IPS-11a (cell line): ENCODE data around the gene AP1S3.
"Not testable (repeated sequence)": the region's sequence is repeated elsewhere in the genome, so short reads cannot be mapped to it uniquely, and the experiment has no call there.

ENCODE experiments used
- H3K4me3 ChIP-seq: one replicate; pipeline ENCODE4 v1.5.1; 2013; ENCODE audit warnings: low read depth, low read length, control low read depth

AP1S3 gene

GRCh38 chr2:223811757-223812156 lies 25.6 kb downstream of the AP1S3 start:
- H3K4me3 ChIP-seq: no peak overlapping the region

- H3K4me3 ChIP-seq: no peak overlapping the region
These were observed 32.4 kb downstream of the AP1S3 start for GRCh38 chr2:223805008-223805407.

- no peak overlapping the region for H3K4me3 ChIP-seq
These were observed 35.6 kb downstream of the AP1S3 start for GRCh38 chr2:223801736-223802135.

- no peak overlapping the region for H3K4me3 ChIP-seq
These were observed 36.5 kb downstream of the AP1S3 start for GRCh38 chr2:223800908-223801307.

GRCh38 chr2:223797811-223798721 lies 39.3 kb downstream of the AP1S3 start:
- H3K4me3 ChIP-seq: no peak overlapping the region

GRCh38 chr2:223797037-223797436 lies 40.3 kb downstream of the AP1S3 start:
- H3K4me3 ChIP-seq: no peak overlapping the region

GRCh38 chr2:223789423-223789822 lies 48.0 kb downstream of the AP1S3 start:
- H3K4me3 ChIP-seq: no peak overlapping the region

- H3K4me3 ChIP-seq: no peak overlapping the region
These were observed 48.6 kb downstream of the AP1S3 start for GRCh38 chr2:223788826-223789225.

- H3K4me3 ChIP-seq: not testable (repeated sequence)
These were observed 49.3 kb downstream of the AP1S3 start for GRCh38 chr2:223788106-223788505.

- no peak overlapping the region for H3K4me3 ChIP-seq
These were observed 50.0 kb downstream of the AP1S3 start for GRCh38 chr2:223787358-223787757.

- H3K4me3 ChIP-seq: no peak overlapping the region
These were observed 50.4 kb downstream of the AP1S3 start for GRCh38 chr2:223786943-223787342.

- H3K4me3 ChIP-seq: no peak overlapping the region
These were observed 51.1 kb downstream of the AP1S3 start for GRCh38 chr2:223786236-223786635.

- H3K4me3 ChIP-seq: no peak overlapping the region
These were observed 53.1 kb downstream of the AP1S3 start for GRCh38 chr2:223784221-223784772.

GRCh38 chr2:223782629-223783028 lies 54.8 kb downstream of the AP1S3 start:
- no peak overlapping the region for H3K4me3 ChIP-seq

- H3K4me3 ChIP-seq: no peak overlapping the region
These were observed 55.8 kb downstream of the AP1S3 start for GRCh38 chr2:223781560-223781959.

- H3K4me3 ChIP-seq: no peak overlapping the region
These were observed 57.5 kb downstream of the AP1S3 start for GRCh38 chr2:223779877-223780276.

GRCh38 chr2:223774193-223774592 lies 63.2 kb downstream of the AP1S3 start:
- no peak overlapping the region for H3K4me3 ChIP-seq

GRCh38 chr2:223772363-223772762 lies 65.0 kb downstream of the AP1S3 start:
- H3K4me3 ChIP-seq: no peak overlapping the region

GRCh38 chr2:223771475-223771874 lies 65.9 kb downstream of the AP1S3 start:
- no peak overlapping the region for H3K4me3 ChIP-seq

- no peak overlapping the region for H3K4me3 ChIP-seq
These were observed 69.2 kb downstream of the AP1S3 start for GRCh38 chr2:223768179-223768578.

GRCh38 chr2:223767341-223767740 lies 70.0 kb downstream of the AP1S3 start:
- no peak overlapping the region for H3K4me3 ChIP-seq

- H3K4me3 ChIP-seq: no peak overlapping the region
These were observed 72.1 kb downstream of the AP1S3 start for GRCh38 chr2:223765221-223765785.
